Adrenal gland (tissue), 12 donors: ENCODE data around the gene DSCAML1. TPM values are rescaled to one million over a fixed set of nuclear protein-coding genes. Genes with fewer than 3 reads are reported as not detected.

ENCODE experiments used
- DNase-seq, 7 donors: peaks; one replicate each; pipeline ENCODE4 v3.0.0-alpha.2; 2019 to 2020
- H3K27ac ChIP-seq, 5 donors: fragments of 200-600 bp; sonication (generic) in 4 of 5; 1 replicate in 3 of 5; 2 replicates in 2 of 5; pipeline versions ENCODE4 v1.5.1 to v1.8.0; 2016 to 2020; ENCODE audit warnings: mild to moderate bottlenecking in 1 of 5
- H3K27me3 ChIP-seq: fragments of 200-600 bp; 2 replicates; pipeline ENCODE4 v1.8.0; 2021
- H3K36me3 ChIP-seq, 2 donors: fragments of 200-600 bp; replicated peaks in 1 of 2; 1 replicate in 1 of 2; 2 replicates in 1 of 2; pipeline versions ENCODE4 v1.5.1 to v1.8.0; 2018 to 2022
- H3K4me1 ChIP-seq, 2 donors: fragments of 200-600 bp; replicated peaks in 1 of 2; 1 replicate in 1 of 2; 2 replicates in 1 of 2; pipeline versions ENCODE4 v1.5.1 to v1.8.0; 2018 to 2021
- H3K4me3 ChIP-seq, 4 donors: fragments of 200-600 bp; sonication (generic) in 3 of 4; one replicate each; pipeline ENCODE4 v1.5.1; 2016 to 2018
- H3K9me3 ChIP-seq, 3 donors: fragments of 200-600 bp; sonication (generic) in 1 of 3; replicated peaks in 1 of 3; 1 replicate in 2 of 3; 2 replicates in 1 of 3; pipeline versions ENCODE4 v1.5.1 to v1.8.0; 2016 to 2021
- POLR2A ChIP-seq, 2 donors: fragments of 450-650 bp; IDR thresholded peaks; one replicate each; pipeline ENCODE4 v1.6.1; 2017; ENCODE audit warnings: antibody characterized with exemption in 2 of 2, mild to moderate bottlenecking in 2 of 2, moderate library complexity in 1 of 2
- WGBS, 4 donors: extraction: QIAGEN DNeasy Blood & Tissue Kit in 2 of 4; methylation state at CpG; one replicate each; pipeline versions ENCODE4 v1.1.5 to v1.1.7; 2013 to 2017; 5-methylcytosine and 5-hydroxymethylcytosine counted together
- intact Hi-C, 2 donors: fragments of 100-400 bp; cut with DNase I; formaldehyde crosslinking; loops; one replicate each; pipeline versions ENCODE4 v1.14.1 to v1.15.0; 2022 to 2023
- polyA plus RNA-seq, 3 donors: library from polyadenylated mRNA; stranded (reverse); fragments of 200-250 nt in 2 of 3; fragments of 350-450 nt in 1 of 3; fragmentation: Illumina TruSeq in 1 of 3; extraction: RNeasy Lipid Tissue Mini Kit (QIAGEN cat#74804) in 1 of 3; gene quantifications; one replicate each; pipeline ENCODE4 v1.2.3, GENCODE V29; 2013 to 2014
- total RNA-seq, 9 donors: library from RNA; depleted of rRNA in 4 of 9; stranded (reverse); fragments of >200 nt in 4 of 9; fragments of 120-200 nt in 1 of 9; fragmentation: NEBNext Ultra II Directional in 1 of 9; extraction: Animal tissue kit (Norgen Biotek cat#: 25700) in 1 of 9; gene quantifications; one replicate each; pipeline versions ENCODE4 v1.1.0 to v1.2.4, GENCODE V29; 2013 to 2023
- TF ChIP-seq, protein P1 (sequence below), 6 experiments: fragments of 450-650 bp in 4 of 6; fragments of 200-600 bp in 2 of 6; sonication (generic) in 1 of 6; IDR thresholded peaks; 1 replicate in 5 of 6; 2 replicates in 1 of 6; pipeline versions ENCODE4 v1.5.1 to v1.8.0; 2016 to 2021; ENCODE audit warnings: antibody characterized with exemption in 6 of 6, mild to moderate bottlenecking in 2 of 6, moderate library complexity in 1 of 6
- donor health status: healthy with polysubstance abuse.
- donor health status: Bipolar disorder and iron deficiency.
- donor health status: DM: yes; HTN: yes; CAD: no.
- donor health status: DM: no; HTN: no; CAD: no.
- donor health status: DM: no; HTN: no; CAD: no.
- donor health status: DM: yes; HTN: yes; CAD: no.

Gene DSCAML1
- total and polyA plus RNA-seq, 12 donors = 0.09 to 1.9 (median 0.55) TPM; not detected in 1

DNA sequence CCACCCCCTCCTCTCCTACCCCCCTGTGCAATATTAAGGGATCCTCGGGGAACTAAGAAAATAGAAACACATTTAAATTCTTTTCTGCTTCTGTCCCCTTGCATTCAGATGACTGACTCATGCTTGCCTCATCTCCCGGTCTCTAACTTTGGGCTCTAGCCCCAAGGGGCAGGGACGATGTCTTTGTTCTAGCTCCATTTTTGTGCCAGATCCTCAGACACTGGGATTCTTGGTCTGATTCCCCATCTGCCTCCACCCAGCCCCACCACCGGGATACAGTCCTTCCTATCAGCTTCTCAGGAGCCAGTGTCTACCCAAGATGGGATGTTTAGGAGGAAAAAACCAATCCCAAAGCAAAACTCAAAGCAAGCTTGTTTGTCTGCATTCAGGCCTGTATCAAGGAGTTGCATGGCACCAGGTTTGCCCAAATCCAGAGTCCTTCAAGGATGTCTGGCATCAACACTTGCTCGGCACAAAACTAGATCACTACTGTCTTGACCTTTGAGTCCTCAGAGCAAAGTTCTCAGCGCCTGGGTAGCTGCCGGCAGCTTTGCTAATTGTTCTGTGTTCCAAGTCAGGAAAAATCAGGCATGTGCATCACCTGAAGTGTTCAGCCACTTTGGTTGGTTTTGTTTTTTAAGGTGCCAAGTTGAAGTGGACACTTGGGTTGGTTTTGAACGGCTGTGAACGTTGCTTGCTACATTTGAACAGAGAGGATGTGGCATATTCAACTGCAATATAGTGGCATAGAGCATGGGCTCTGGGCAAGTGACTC lies 212.8 kb downstream of the DSCAML1 start:
- Histone ChIP-seq H3K4me1 (no peaks in the 10 kb centered on the region), H3K27ac (no peak overlapping the region), H3K27me3 (no peaks in the 10 kb centered on the region), H3K9me3 (no peaks in the 10 kb centered on the region), H3K36me3 (no peaks in the 10 kb centered on the region), H3K4me3 (no peak overlapping the region)
- DNase-seq = no peak
- TF ChIP-seq, protein P1, sequence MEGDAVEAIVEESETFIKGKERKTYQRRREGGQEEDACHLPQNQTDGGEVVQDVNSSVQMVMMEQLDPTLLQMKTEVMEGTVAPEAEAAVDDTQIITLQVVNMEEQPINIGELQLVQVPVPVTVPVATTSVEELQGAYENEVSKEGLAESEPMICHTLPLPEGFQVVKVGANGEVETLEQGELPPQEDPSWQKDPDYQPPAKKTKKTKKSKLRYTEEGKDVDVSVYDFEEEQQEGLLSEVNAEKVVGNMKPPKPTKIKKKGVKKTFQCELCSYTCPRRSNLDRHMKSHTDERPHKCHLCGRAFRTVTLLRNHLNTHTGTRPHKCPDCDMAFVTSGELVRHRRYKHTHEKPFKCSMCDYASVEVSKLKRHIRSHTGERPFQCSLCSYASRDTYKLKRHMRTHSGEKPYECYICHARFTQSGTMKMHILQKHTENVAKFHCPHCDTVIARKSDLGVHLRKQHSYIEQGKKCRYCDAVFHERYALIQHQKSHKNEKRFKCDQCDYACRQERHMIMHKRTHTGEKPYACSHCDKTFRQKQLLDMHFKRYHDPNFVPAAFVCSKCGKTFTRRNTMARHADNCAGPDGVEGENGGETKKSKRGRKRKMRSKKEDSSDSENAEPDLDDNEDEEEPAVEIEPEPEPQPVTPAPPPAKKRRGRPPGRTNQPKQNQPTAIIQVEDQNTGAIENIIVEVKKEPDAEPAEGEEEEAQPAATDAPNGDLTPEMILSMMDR (IDR thresholded peaks at IDR 0.05) = no peak
- no peak for TF ChIP-seq POLR2A (IDR thresholded peaks at IDR 0.05)
- 73 to 82% (median 77%) methylated on average over 9 of the region's 9 CpGs for WGBS, 4 donors
- intact Hi-C loops = no loop called here

DNA sequence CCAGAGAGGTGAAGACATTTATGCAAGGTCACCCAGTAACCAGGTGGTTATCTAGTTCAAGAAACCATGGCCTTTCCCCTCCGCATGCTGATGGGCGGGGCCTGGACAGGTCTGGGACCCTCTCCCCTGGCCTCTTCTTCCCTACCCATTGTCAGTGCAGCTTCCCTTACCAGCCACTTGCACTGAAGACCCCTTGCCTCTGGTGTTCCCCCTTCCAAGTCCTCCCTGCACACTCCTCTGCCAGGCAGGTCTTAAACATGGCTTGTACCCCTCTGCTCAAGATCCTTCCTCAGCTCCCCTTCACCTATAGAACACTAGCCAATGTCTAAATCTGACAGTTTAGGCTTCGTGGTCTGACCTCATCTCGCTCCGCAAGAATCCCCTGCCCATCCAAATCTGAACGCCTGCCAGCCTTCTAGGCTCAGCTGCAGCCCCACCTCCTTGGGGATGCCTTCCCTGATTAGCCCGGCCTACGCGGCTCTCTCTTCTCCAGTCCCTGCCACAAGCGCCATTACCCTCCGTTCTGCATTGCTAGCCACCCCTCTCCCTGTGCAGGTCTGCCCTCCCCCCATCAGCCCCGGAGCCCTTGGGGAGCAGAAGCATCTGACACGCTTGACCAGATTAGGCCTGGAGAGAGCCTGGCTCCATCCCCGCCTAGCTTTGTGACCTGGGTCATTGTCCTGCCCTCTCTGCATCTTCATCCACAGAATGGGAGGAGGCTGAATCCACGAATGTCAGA lies 213.8 kb downstream of the DSCAML1 start:
- WGBS, 4 donors = 56 to 68% (median 63%) methylated on average over 13 to 15 of the region's 15 CpGs
- H3K27ac ChIP-seq = no peak overlapping the region
- DNase-seq = no peak
- no peaks in the 10 kb centered on the region for H3K27me3 ChIP-seq
- no peak overlapping the region for H3K4me3 ChIP-seq
- intact Hi-C loops = no loop called here
- no peaks in the 10 kb centered on the region for H3K36me3 ChIP-seq
- no peak for TF ChIP-seq POLR2A (IDR thresholded peaks at IDR 0.05)
- TF ChIP-seq, protein P1 (IDR thresholded peaks at IDR 0.05) = no peak
- no peaks in the 10 kb centered on the region for H3K4me1 ChIP-seq
- no peaks in the 10 kb centered on the region for H3K9me3 ChIP-seq

DNA sequence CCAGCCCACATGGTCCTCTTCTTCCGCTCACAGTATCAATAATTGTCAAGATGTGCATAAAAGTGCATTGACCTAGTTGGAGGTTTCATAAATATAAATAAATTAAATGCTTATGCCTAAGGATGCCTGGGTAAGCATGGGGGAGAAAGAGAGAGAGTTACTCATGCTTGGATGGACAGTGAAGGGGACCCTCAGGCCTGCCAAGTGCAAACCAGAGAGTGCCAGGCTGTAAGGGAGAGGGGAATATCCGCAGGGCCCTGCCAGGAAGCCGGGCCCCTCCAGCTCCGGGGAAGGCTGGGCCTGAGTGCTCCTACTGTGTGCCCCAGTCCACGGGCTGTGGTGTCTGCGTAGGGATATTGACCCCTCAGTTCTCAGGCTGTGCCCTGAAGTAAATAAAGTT lies 214.6 kb downstream of the DSCAML1 start:
- no peak for DNase-seq
- no peaks in the 10 kb centered on the region for H3K36me3 ChIP-seq
- no peaks in the 10 kb centered on the region for H3K9me3 ChIP-seq
- no peak overlapping the region for H3K27ac ChIP-seq
- TF ChIP-seq POLR2A (IDR thresholded peaks at IDR 0.05) = no peak
- TF ChIP-seq, protein P1 (IDR thresholded peaks at IDR 0.05) = no peak
- H3K4me3 ChIP-seq = no peak overlapping the region
- no peaks in the 10 kb centered on the region for H3K27me3 ChIP-seq
- H3K4me1 ChIP-seq = no peaks in the 10 kb centered on the region
- WGBS, 4 donors = 84 to 89% (median 88%) methylated on average over 6 of the region's 6 CpGs
- intact Hi-C loops = no loop called here

DNA sequence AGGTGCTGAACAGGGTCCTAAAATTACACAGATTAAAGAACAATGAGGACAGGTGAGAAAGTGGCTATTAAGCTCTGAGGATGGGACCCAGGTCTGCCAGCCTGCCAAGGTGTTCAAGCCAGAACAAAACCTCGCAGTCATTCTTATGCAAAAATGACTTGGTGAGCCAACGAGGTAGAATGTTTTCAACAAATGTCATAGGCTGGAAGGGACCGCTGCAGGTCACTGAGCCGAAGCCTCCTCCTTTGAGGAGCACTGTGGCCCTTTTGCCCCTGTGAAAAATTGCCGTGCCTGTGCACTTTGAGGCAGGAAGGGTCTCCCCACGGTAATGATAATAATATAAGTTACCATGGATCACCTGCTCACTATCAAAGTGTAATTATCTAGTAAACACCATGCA lies 216.2 kb downstream of the DSCAML1 start:
- no peak for TF ChIP-seq POLR2A (IDR thresholded peaks at IDR 0.05)
- TF ChIP-seq, protein P1 (IDR thresholded peaks at IDR 0.05) = no peak
- Histone ChIP-seq H3K9me3 (no peaks in the 10 kb centered on the region), H3K36me3 (no peaks in the 10 kb centered on the region), H3K4me1 (no peaks in the 10 kb centered on the region), H3K27ac (no peak overlapping the region), H3K4me3 (no peak overlapping the region), H3K27me3 (no peaks in the 10 kb centered on the region)
- intact Hi-C loops = no loop called here
- DNase-seq = no peak
- 55 to 72% (median 69%) methylated on average over 6 of the region's 6 CpGs for WGBS, 4 donors
